Neural progenitor cell (in vitro differentiated cells): Measurements from ENCODE around the gene IL1RAPL1. TPM values are rescaled to one million over a fixed set of nuclear protein-coding genes. Genes with fewer than 3 reads are reported as not detected.

Source experiments
- DNase-seq: peaks from one replicate; pipeline ENCODE4 v3.0.0-alpha.2; 2016; ENCODE audit warnings: low spot score
- H2AFZ ChIP-seq: fragments of 200-600 bp; sonication (generic); replicated peaks from 2 replicates; pipeline ENCODE4 v1.6.1; 2016; ENCODE audit warnings: antibody characterized with exemption
- H3F3A ChIP-seq: fragments of 200-600 bp; sonication (generic); 2 replicates; pipeline ENCODE4 v1.6.1; 2016; ENCODE audit warnings: antibody characterized with exemption, low read depth
- H3K27ac ChIP-seq: fragments of 200-600 bp; sonication (generic); 2 replicates; pipeline ENCODE4 v1.5.1; 2016; ENCODE audit warnings: mild to moderate bottlenecking
- H3K27me3 ChIP-seq: fragments of 200-600 bp; sonication (generic); 2 replicates; pipeline ENCODE4 v1.6.1; 2016; ENCODE audit warnings: mild to moderate bottlenecking, moderate library complexity
- H3K36me3 ChIP-seq: fragments of 200-600 bp; sonication (generic); 2 replicates; pipeline ENCODE4 v1.5.1; 2016
- H3K4me1 ChIP-seq: fragments of 200-600 bp; sonication (generic); 2 replicates; pipeline ENCODE4 v1.6.1; 2016; ENCODE audit warnings: mixed run types
- H3K4me2 ChIP-seq: fragments of 200-600 bp; sonication (generic); 2 replicates; pipeline ENCODE4 v1.6.1; 2016
- H3K4me3 ChIP-seq: fragments of 200-600 bp; sonication (generic); 2 replicates; pipeline ENCODE4 v1.5.1; 2016
- H3K79me2 ChIP-seq: fragments of 200-600 bp; sonication (generic); 2 replicates; pipeline ENCODE4 v1.6.1; 2016; ENCODE audit warnings: low read depth
- H3K9ac ChIP-seq: fragments of 200-600 bp; sonication (generic); 2 replicates; pipeline ENCODE4 v1.6.1; 2016
- H3K9me3 ChIP-seq: fragments of 200-600 bp; sonication (generic); 2 replicates; pipeline ENCODE4 v1.5.1; 2016; ENCODE audit warnings: low read depth
- H4K20me1 ChIP-seq: fragments of 200-600 bp; sonication (generic); 2 replicates; pipeline ENCODE4 v1.6.1; 2016; ENCODE audit warnings: low read depth
- H3K27ac Mint-ChIP-seq: 3 replicates; pipeline ENCODE4 v1.8.0; 2021; ENCODE audit warnings: mixed read lengths
- H3K27me3 Mint-ChIP-seq: 2 replicates; pipeline ENCODE4 v1.8.0; 2022; ENCODE audit warnings: low read depth, mild to moderate bottlenecking, inconsistent platforms, moderate library complexity, mixed read lengths; ENCODE audit not compliant: insufficient read depth
- H3K36me3 Mint-ChIP-seq: 3 replicates; pipeline ENCODE4 v1.8.0; 2021; ENCODE audit warnings: mixed read lengths
- H3K4me1 Mint-ChIP-seq: 3 replicates; pipeline ENCODE4 v1.8.0; 2021; ENCODE audit warnings: mixed read lengths
- H3K4me3 Mint-ChIP-seq: 3 replicates; pipeline ENCODE4 v1.8.0; 2021; ENCODE audit warnings: mild to moderate bottlenecking, moderate library complexity, mixed read lengths
- H3K9me3 Mint-ChIP-seq: 3 replicates; pipeline ENCODE4 v1.8.0; 2020; ENCODE audit warnings: mixed read lengths
- CTCF ChIP-seq: fragments of 200-600 bp; sonication (generic); IDR thresholded peaks from 2 replicates; pipeline ENCODE4 v1.5.1; 2017; ENCODE audit warnings: antibody characterized with exemption, mild to moderate bottlenecking
- EZH2 ChIP-seq: fragments of 200-600 bp; sonication (generic); IDR thresholded peaks from 2 replicates; pipeline ENCODE4 v1.6.1; 2017; ENCODE audit warnings: antibody characterized with exemption, mild to moderate bottlenecking, moderate library complexity
- EZH2phosphoT487 ChIP-seq: fragments of 200-600 bp; sonication (generic); IDR thresholded peaks from 2 replicates; pipeline ENCODE4 v1.6.1; 2017; ENCODE audit warnings: antibody characterized with exemption
- total RNA-seq: library from RNA; depleted of rRNA; stranded (reverse); fragments of >200 nt; gene quantifications from 2 replicates; pipeline ENCODE4 v1.2.3, GENCODE V29; 2015; ENCODE audit warnings: low replicate concordance

IL1RAPL1 gene
- total RNA-seq, 1 donor from 2014 or later: 13.4 TPM

GRCh38 chrX:29744966-29745365 is 1157.7 kb downstream of the IL1RAPL1 start:
- TF ChIP-seq EZH2phosphoT487 (no peak), CTCF (no peak), EZH2 (no peak)
- no peaks in the 10 kb centered on the region for H3F3A ChIP-seq
- Mint-ChIP-seq H3K4me3 (no peak overlapping the region), H3K4me1 (no peaks in the 10 kb centered on the region), H3K27ac (no peak overlapping the region), H3K36me3 (no peaks in the 10 kb centered on the region), H3K27me3 (peaks cover 2% of the 10 kb centered on the region), H3K9me3 (no peaks in the 10 kb centered on the region)
- H4K20me1 ChIP-seq: no peaks in the 10 kb centered on the region
- no peak overlapping the region for H3K4me3 ChIP-seq
- H3K79me2 ChIP-seq: no peaks in the 10 kb centered on the region
- no peaks in the 10 kb centered on the region for H3K4me1 ChIP-seq
- no peaks in the 10 kb centered on the region for H3K36me3 ChIP-seq
- H3K4me2 ChIP-seq: no peak overlapping the region
- no peaks in the 10 kb centered on the region for H3K27me3 ChIP-seq
- no peak for DNase-seq
- H2AFZ ChIP-seq: no peak overlapping the region
- H3K27ac ChIP-seq: no peak overlapping the region
- H3K9me3 ChIP-seq: no peaks in the 10 kb centered on the region
- H3K9ac ChIP-seq: no peak overlapping the region

GRCh38 chrX:29746326-29746725 is 1159.1 kb downstream of the IL1RAPL1 start:
- H3K4me2 ChIP-seq: no peak overlapping the region

GRCh38 chrX:29762006-29762405 is 1174.8 kb downstream of the IL1RAPL1 start:
- Histone ChIP-seq H3K4me3 (no peak overlapping the region), H3K9ac (no peak overlapping the region), H3K4me2 (no peak overlapping the region), H3K4me1 (peaks cover 10% of the 10 kb centered on the region), H4K20me1 (no peaks in the 10 kb centered on the region), H3K27me3 (no peaks in the 10 kb centered on the region), H3K9me3 (no peaks in the 10 kb centered on the region), H3K79me2 (no peaks in the 10 kb centered on the region), H3F3A (no peaks in the 10 kb centered on the region), H3K27ac (no peak overlapping the region), H2AFZ (no peak overlapping the region), H3K36me3 (no peaks in the 10 kb centered on the region)
- no peak for TF ChIP-seq EZH2phosphoT487
- no peak for TF ChIP-seq CTCF
- no peak for TF ChIP-seq EZH2
- Mint-ChIP-seq H3K36me3 (no peaks in the 10 kb centered on the region), H3K9me3 (no peaks in the 10 kb centered on the region), H3K4me3 (no peak overlapping the region), H3K27me3 (no peaks in the 10 kb centered on the region), H3K4me1 (peaks cover 7% of the 10 kb centered on the region), H3K27ac (no peak overlapping the region)
- DNase-seq: peak; percentile 6

More at GRCh38 chrX:29746326-29746725, 1159.1 kb downstream of the IL1RAPL1 start:
- H3K27me3 Mint-ChIP-seq: peaks cover 2% of the 10 kb centered on the region
- Histone ChIP-seq H3K4me1 (no peaks in the 10 kb centered on the region), H3K9me3 (no peaks in the 10 kb centered on the region), H2AFZ (no peak overlapping the region), H3K27me3 (no peaks in the 10 kb centered on the region), H3K4me3 (no peak overlapping the region), H3K36me3 (no peaks in the 10 kb centered on the region), H3F3A (no peaks in the 10 kb centered on the region), H3K27ac (no peak overlapping the region), H3K79me2 (no peaks in the 10 kb centered on the region), H3K9ac (no peak overlapping the region), H4K20me1 (no peaks in the 10 kb centered on the region)
- no peak for DNase-seq
- TF ChIP-seq CTCF (no peak), EZH2phosphoT487 (no peak), EZH2 (no peak)
- no peak overlapping the region for H3K4me3 Mint-ChIP-seq
- H3K9me3 Mint-ChIP-seq: no peaks in the 10 kb centered on the region
- H3K36me3 Mint-ChIP-seq: no peaks in the 10 kb centered on the region
- no peaks in the 10 kb centered on the region for H3K4me1 Mint-ChIP-seq
- H3K27ac Mint-ChIP-seq: no peak overlapping the region
